ENCODE measurements around the gene SUCLG2. TPM values are rescaled to one million over a fixed set of nuclear protein-coding genes. Genes with fewer than 3 reads are reported as not detected.

Gene SUCLG2
- total RNA-seq, 1 experiment from 2014 or later, result 22.3 TPM

GRCh38 chr3:67692621-67693020, 38.2 kb upstream of the SUCLG2 start:
- intact Hi-C loops (cut with micrococcal nuclease), result no loop called here
- Histone ChIP-seq H3K4me1 (ENCODE audit: insufficient read depth, low read length) (no peaks in the 10 kb centered on the region), H3K79me2 (ENCODE audit: low read length) (no peaks in the 10 kb centered on the region), H2AFZ (ENCODE audit: low read length) (no peak overlapping the region), H3F3A (ENCODE audit: low read length, unreplicated experiment) (no peaks in the 10 kb centered on the region), H3K27me3 (ENCODE audit: low read length) (no peaks in the 10 kb centered on the region), H3K36me3 (ENCODE audit: low read depth, low read length) (no peaks in the 10 kb centered on the region), H3K9ac (ENCODE audit: low read length) (no peak overlapping the region), H3K4me2 (ENCODE audit: low read length) (no peak overlapping the region), H3K9me3 (ENCODE audit: low read length) (no peaks in the 10 kb centered on the region), H3K4me3 (ENCODE audit: low read length) (no peak overlapping the region), H4K20me1 (ENCODE audit: low read length) (no peaks in the 10 kb centered on the region), H3K27ac (ENCODE audit: low read length) (no peak overlapping the region), H3K9me2 (replicated peaks; ENCODE audit: low read length) (no peaks in the 10 kb centered on the region)
- DNase-seq (no peak), ATAC-seq (no peak)
- BruUV-seq (replicated peaks), result no TSS peak
- CTCF ChIA-PET, result no interaction called here
- TF ChIP-seq EZH2 (IDR thresholded peaks at IDR 0.05; ENCODE audit: low read length, unreplicated experiment) (no peak), CTCF (conservative IDR thresholded peaks at IDR 0.05; ENCODE audit: low read depth, low read length) (no peak), EZH2phosphoT487 (IDR thresholded peaks at IDR 0.05; ENCODE audit: borderline replicate concordance, low read length) (no peak)
- POLR2A ChIA-PET (ENCODE audit: unreplicated experiment), result no interaction called here

GRCh38 chr3:67691926-67692325, 37.5 kb upstream of the SUCLG2 start:
- DNase-seq (no peak), ATAC-seq (no peak)
- Histone ChIP-seq H2AFZ (ENCODE audit: low read length) (no peak overlapping the region), H3K4me3 (ENCODE audit: low read length) (no peak overlapping the region), H3K79me2 (ENCODE audit: low read length) (no peaks in the 10 kb centered on the region), H3K36me3 (ENCODE audit: low read depth, low read length) (no peaks in the 10 kb centered on the region), H3K4me2 (ENCODE audit: low read length) (no peak overlapping the region), H3K27me3 (ENCODE audit: low read length) (no peaks in the 10 kb centered on the region), H3K9me3 (ENCODE audit: low read length) (no peaks in the 10 kb centered on the region), H3F3A (ENCODE audit: low read length, unreplicated experiment) (no peaks in the 10 kb centered on the region), H3K9me2 (replicated peaks; ENCODE audit: low read length) (no peaks in the 10 kb centered on the region), H3K27ac (ENCODE audit: low read length) (no peak overlapping the region), H3K9ac (ENCODE audit: low read length) (no peak overlapping the region), H4K20me1 (ENCODE audit: low read length) (no peaks in the 10 kb centered on the region), H3K4me1 (ENCODE audit: insufficient read depth, low read length) (no peaks in the 10 kb centered on the region)
- TF ChIP-seq CTCF (conservative IDR thresholded peaks at IDR 0.05; ENCODE audit: low read depth, low read length) (no peak), EZH2phosphoT487 (IDR thresholded peaks at IDR 0.05; ENCODE audit: borderline replicate concordance, low read length) (no peak), EZH2 (IDR thresholded peaks at IDR 0.05; ENCODE audit: low read length, unreplicated experiment) (no peak)
- BruUV-seq (replicated peaks), result no TSS peak
- intact Hi-C loops (cut with micrococcal nuclease), result no loop called here
- ChIA-PET CTCF (no interaction called here), POLR2A (ENCODE audit: unreplicated experiment) (no interaction called here)

- BruUV-seq (replicated peaks), result no TSS peak
- Histone ChIP-seq H3K27ac (ENCODE audit: low read length) (no peak overlapping the region), H3K9ac (ENCODE audit: low read length) (no peak overlapping the region), H3K4me1 (ENCODE audit: insufficient read depth, low read length) (no peaks in the 10 kb centered on the region), H3K79me2 (ENCODE audit: low read length) (no peaks in the 10 kb centered on the region), H3K4me3 (ENCODE audit: low read length) (no peak overlapping the region), H3K9me3 (ENCODE audit: low read length) (no peaks in the 10 kb centered on the region), H2AFZ (ENCODE audit: low read length) (no peak overlapping the region), H3K9me2 (replicated peaks; ENCODE audit: low read length) (no peaks in the 10 kb centered on the region), H3K4me2 (ENCODE audit: low read length) (no peak overlapping the region), H4K20me1 (ENCODE audit: low read length) (no peaks in the 10 kb centered on the region), H3F3A (ENCODE audit: low read length, unreplicated experiment) (no peaks in the 10 kb centered on the region), H3K36me3 (ENCODE audit: low read depth, low read length) (no peaks in the 10 kb centered on the region), H3K27me3 (ENCODE audit: low read length) (no peaks in the 10 kb centered on the region)
- TF ChIP-seq EZH2phosphoT487 (IDR thresholded peaks at IDR 0.05; ENCODE audit: borderline replicate concordance, low read length) (no peak), EZH2 (IDR thresholded peaks at IDR 0.05; ENCODE audit: low read length, unreplicated experiment) (no peak), CTCF (conservative IDR thresholded peaks at IDR 0.05; ENCODE audit: low read depth, low read length) (no peak)
- DNase-seq (no peak), ATAC-seq (no peak)
- intact Hi-C loops (cut with micrococcal nuclease), result no loop called here
- POLR2A ChIA-PET (ENCODE audit: unreplicated experiment), result no interaction called here
- CTCF ChIA-PET, result no interaction called here
Measured at GRCh38 chr3:67691207-67691606, 36.8 kb upstream of the SUCLG2 start.
